Erythroblast (primary cell): ENCODE results near the gene DCAF15.

Experiments
- DNase-seq, 2 experiments: peaks; one replicate each; lab custom pipeline; 2025; lab: John Stamatoyannopoulos, UW
- GATA1 ChIP-seq: IDR thresholded peaks from 2 replicates; pipeline ENCODE4 v1.6.1; 2011; ENCODE audit warnings: low read depth, mild to moderate bottlenecking, control low read depth, low read length, moderate library complexity
- POLR2A ChIP-seq: IDR thresholded peaks from 2 replicates; pipeline ENCODE4 v1.6.1; 2011; ENCODE audit warnings: mild to moderate bottlenecking, low read length

Gene DCAF15

DNA sequence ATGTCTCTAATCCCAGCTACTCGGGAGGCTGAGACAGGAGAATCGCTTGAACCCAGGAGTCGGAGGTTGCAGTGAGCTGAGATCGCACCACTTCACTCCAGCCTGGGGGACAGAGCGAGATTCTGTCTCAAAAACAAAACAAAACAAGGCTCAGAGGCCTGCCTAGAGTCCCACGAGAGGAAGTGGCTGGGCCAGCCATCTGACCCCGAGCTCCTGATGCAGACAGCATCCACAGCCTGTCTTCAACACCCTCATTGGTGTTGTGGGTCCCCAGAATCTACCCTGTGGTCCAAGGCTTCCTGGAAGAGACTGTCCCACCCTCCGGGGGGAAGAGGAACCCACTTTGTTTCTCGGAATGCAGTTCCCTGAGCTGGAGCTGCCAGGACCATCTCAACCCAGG, 29.2 kb downstream of the DCAF15 start:
- no peak for DNase-seq
- no peak for TF ChIP-seq POLR2A
- TF ChIP-seq GATA1 = no peak

DNA sequence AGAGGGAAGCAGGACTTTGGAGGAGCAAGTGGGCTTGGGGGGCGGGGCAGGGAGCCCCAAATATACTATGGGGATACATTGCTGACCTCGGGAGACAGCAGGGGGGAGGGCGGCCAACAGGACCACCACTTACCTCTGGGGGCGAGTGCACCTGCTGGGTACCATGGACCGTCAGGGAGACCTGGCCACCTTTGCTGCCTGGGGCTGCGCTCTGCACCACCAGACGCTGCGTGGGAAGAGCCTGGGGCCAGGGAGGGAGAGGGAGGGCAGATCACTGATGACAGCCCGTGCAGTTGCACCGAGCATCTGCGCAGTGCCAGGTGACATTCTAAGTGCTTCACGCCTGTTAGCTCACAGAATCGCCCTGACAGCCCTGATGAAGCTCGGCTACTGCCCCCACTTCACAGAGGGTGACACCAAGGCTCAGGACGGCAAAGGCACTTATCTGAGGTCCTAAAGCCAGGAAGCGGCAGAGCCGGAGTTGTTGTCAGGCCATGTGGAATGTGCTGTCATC, 29.7 kb downstream of the DCAF15 start:
- DNase-seq = no peak
- TF ChIP-seq GATA1 (no peak), POLR2A (no peak)

DNA sequence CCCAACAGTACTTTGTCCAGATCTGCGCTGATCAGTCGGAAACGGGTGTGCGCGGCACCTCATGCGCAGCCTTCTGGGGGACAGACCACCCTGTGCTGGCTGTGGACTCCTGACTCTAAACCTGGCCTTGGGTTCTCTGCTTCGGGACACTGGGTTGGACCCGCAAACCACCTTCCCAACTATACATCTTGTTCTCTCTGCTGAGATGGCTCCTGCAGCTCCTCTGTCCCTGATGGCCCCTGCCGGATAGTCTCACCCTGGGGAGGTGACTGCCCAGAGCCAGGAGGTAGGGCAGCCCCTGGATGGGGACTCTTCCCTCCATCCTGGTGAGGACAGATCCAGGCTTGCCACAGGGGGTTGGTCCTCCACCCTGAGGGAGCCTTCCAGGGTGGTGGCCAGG, 30.5 kb downstream of the DCAF15 start:
- TF ChIP-seq POLR2A (no peak), GATA1 (no peak)
- DNase-seq = no peak

DNA sequence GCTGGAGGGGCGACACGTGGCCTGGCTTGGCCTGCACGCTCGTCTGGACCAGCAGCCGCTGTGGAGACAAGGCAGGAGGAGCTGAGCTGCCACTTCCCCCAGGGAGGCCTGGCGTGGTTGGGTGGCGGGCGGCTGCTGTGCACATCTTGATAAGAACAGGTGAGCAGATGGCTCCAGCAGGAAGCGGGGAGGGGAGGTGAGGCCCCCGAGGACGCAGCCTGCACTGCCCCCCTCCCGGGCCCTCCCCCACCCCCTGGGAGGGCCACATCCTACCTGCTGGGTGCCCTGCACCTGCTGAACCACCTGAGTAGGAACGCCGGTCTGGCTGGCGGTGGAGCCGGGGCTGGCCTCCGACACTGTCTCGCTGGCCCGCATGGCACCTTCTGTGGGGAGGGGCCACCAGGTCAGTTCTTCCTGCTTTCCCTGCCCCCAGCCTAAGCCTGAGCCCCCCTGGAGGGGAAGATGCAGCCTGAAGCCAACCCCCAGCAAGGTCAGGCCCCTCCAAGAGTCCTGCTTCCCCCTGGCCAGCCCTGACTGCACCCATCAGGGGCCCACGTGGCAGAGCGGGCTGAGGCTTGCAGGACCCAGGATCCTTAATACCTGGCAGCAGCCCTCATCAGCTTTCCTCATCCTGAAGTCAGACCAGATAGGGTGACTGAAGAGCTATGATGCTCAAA, 31.0 kb downstream of the DCAF15 start:
- no peak for TF ChIP-seq POLR2A
- TF ChIP-seq GATA1 = no peak
- no peak for DNase-seq

DNA sequence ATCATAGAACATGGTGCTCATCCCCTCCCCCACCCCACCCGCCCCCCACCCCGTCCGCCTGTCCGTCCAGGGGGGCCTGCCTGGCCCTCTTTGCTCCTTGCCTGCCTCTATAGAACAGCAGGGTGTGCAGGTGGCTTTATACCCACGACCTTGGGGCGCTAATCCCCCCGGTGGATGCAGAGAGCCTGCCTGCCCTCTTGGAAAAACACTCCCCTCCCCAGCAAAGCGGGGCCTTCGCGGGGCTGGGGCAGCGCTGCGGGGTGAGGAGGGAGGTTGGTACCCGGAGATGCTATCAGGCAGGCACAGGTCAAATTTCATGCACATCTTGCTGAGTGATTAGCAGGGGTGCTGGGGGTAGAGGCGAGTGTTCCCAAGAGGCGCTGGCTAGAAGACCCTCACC, 31.9 kb downstream of the DCAF15 start:
- TF ChIP-seq GATA1 = no peak
- no peak for TF ChIP-seq POLR2A
- no peak for DNase-seq

DNA sequence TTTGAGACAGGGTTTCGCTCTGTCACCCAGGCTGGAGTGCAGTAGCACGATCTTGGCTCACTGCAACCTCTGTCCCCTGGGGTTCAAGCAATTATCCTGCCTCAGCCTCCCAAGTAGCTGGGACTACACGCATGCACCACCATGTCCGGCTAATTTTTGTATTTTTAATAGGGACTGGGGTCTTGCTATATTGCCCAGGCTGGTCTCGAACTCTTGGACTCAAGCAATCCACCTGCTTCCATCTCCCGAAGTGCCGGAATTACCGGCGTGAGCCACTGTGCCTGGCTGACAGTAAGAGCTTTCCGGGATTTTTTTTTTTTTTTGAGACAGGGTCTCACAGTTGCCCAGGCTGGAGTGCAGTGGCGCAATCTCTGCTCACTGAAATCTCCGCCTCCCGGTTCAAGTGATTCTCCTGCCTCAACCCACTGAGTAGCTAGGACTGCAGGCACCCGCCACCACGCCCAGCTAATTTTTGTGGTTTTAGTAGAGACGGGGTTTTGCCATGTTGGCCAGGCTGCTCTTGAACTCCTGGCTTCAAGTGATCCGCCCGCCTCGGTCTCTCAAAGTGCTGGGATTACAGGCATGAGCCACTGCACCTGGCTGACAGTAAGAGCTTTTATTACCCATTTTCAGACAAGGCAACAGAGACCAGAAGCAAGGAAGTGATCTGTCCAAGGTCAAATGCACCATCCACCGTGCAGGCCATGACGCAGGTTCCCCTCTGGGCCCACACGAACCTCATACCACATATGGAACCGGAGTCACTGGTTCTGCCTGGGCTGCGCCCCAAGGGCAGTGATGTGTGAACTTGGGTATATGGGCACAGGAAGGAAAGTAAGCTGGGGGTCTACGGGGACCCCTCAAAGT, 32.8 kb downstream of the DCAF15 start:
- no peak for DNase-seq

DNA sequence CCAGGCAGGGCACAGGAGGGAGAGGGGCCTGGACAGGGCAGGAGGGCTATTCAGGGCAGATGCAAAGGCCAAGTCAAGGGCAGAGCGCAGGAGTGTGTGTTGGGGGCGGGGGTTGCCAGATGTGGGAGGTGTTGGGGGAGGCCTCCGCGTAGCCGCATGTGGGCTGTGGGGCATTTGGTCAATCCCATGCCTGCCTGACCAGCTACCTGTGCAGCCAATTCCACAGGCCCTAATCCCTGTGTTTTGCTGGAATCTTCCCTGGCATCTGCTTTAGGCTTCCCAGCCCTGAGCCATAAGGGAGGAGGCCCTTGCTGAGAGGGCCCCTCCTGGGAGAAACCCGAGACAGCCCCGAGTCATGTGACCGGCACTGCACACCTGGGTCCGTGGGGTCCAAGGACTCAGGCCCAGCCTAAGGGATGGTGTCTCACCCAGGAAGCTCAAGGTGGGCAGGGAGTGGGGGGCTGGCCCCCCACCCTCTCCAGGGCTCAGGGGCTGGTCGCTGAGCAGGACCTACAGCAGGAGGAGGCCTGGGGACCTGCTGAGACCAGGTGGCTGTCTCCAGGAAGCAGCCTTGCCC, 33.5 kb downstream of the DCAF15 start:
- no peak for DNase-seq

More for the DNA sequence above, 32.8 kb downstream of the DCAF15 start:
- no peak for TF ChIP-seq POLR2A
- no peak for TF ChIP-seq GATA1

DNA sequence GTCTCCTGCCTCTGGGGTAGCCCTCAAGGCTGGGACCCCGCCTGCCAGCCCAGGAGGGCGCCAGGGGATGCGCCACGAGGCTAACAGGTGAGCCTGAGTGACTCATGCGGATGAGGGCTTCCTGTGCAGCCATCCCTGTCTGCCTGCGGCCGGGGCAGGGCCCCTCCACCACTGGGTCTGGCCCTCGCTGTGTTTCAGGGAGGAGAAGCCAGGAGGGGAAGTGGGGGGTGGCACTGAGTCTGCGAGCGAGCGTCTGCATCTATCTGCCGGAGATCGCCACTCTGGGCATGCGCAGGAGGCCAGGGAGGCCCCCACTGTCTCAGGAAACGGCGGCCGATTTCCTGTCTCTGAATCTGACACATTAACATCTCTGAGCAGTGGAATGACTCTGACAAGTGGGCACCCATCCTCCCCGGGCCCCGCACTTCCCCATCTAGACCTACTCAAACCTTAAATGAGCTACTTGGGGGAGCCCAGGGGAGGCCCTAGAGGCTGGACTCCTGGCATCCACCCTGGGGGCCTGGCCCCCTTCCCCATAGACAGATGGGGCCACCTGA, 34.1 kb downstream of the DCAF15 start:
- TF ChIP-seq GATA1 (no peak), POLR2A (no peak)
- peak; percentile 61 to 67 for DNase-seq

More for the DNA sequence above, 33.5 kb downstream of the DCAF15 start:
- TF ChIP-seq GATA1 (no peak), POLR2A (no peak)

DNA sequence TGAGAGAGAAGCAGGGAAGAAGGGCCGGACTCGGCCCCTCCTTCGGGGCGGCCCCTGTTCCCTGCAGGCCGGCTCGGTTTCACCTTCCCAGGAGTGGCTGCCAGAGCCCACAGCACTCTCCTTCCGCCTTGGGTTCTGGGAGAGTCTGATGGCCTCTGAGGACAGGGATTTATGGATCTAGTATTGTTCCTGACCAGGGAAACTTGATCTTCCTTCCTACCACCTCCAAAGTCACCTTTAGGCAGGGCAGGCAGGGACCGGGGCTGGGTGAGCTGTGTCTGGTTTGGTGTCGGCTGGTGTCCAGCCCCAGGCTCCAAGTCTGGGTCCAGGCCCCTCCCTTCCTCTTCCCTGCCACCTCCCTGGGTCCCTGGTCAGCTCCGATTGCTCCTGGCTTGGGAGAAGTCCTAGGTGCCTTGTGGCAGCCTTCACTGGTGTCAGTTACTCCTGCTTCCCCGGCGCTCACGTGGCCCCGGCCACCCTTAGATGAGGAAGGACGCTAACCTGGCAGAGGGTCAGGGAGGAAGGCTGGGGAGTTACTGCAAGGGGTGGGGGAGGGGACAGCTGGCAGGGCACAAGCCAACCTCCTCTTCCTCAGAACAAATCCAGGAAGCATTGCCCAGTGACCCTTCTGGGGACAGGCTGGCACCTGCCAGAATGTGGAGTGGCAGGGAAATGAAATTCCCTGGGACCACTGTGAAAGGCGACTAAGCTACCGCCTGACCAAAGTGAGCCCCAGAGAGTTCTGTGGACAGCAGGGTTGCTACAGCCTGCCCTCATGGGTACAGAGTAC, 35.0 kb downstream of the DCAF15 start:
- TF ChIP-seq GATA1 = no peak
- TF ChIP-seq POLR2A = no peak
- no peak for DNase-seq

DNA sequence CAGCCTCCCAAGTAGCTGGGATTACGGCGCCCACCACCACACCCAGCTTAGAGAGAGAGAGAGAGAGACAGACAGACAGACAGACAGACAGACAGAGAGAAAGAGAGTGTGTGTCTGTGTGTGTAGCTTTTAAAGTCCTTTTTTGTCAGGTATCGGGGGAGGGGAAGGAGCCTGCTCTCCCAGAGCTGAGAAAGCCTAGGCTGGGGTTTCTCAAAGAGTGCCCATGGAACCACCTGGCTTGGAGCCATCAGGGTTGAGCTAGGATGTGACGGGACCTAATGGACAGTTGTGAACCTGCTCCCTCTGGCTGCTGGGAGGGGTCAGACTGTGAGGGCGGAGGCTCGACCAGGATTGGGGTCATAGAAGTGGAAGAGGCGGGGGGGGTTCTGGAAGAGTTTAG, 37.2 kb downstream of the DCAF15 start:
- DNase-seq = no peak
- TF ChIP-seq GATA1 = no peak
- TF ChIP-seq POLR2A = no peak

DNA sequence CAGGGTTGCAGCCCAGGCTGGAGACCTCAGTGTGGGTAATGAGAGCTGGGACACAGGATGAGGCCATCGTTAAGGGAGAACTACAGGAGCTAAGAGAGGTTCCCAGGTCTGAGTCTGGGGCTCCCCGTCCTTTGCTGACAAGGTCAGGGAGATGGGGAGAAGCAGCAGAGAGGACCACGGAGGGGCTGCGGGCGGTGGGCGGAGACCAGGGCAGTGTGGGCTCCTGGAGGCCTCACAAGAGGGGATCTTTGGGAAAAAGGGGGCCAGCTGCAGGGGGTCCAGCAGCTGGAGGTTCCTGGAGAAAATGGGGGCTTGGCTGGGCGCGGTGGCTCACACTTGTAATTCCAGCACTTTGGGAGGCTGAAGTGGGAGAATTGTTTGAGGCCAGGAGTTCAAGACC, 37.8 kb downstream of the DCAF15 start:
- DNase-seq = no peak
- TF ChIP-seq GATA1 (no peak), POLR2A (no peak)

DNA sequence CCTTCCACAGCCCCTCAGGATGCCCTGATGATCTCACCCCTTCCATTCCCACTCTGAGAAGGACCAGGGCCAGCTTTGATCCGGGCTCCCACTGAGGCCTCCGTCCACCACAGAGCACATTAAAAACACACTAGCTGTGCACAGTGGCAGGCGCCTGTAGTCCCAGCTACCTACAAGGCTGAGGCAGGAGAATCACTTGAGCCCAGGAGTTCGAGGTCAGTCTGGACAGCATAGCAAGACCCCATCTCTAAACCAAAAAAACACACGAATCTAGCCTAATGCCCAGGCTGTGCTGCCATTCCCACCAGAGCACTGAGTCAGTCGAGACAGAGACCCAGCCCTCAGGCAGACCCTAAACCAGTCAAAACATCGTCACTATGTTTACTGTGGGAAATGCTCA, 39.7 kb downstream of the DCAF15 start:
- TF ChIP-seq GATA1 (no peak), POLR2A (no peak)
- DNase-seq = no peak

DNA sequence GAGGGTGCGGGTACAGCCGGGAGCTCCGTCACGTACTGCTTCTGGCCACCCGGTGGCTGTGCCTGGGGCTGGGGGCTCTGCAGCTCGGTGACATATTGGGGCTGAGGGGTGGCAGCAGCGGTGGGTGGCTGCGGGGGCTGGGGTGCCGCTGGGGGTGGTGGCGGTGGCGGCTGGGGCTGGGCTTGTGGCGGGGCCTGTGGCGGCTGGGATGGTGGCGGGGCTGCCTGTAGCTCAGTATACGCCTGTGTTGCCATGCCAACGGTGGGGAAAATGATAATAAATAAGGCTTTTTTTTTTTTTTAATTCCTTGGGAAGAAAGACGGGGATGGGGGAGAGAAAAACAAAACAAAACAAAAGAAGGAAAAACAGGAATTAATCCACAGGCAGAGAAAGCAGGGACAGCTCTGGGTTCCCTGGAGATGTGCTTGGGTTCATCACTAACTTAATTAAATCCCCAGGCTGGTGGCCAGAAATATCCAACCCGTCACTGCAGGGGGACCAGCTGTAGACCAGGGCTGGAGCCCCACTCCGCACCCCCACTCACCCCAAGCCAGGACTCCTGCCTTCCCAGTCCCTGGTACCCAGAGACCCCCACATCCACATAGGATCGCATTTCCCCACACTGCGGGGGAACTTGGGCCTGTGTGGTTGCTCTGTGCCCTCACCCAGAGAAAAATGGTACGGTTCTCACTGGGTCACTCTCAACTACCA, 41.4 kb downstream of the DCAF15 start:
- no peak for DNase-seq
- TF ChIP-seq GATA1 (no peak), POLR2A (no peak)
